Peyer's patch (tissue), 4 donors: ENCODE results near the gene MACROH2A1. TPM values are rescaled to one million over a fixed set of nuclear protein-coding genes. Genes with fewer than 3 reads are reported as not detected.

Experiments used
- DNase-seq, 3 donors: peaks; one replicate each; pipeline ENCODE4 v3.0.0-alpha.2; 2017 to 2019
- H3K27ac ChIP-seq, 4 donors: fragments of 200-600 bp; sonication (generic); one replicate each; pipeline ENCODE4 v1.5.1; 2016 to 2019
- H3K27me3 ChIP-seq, 2 donors: fragments of 200-600 bp; sonication (generic); one replicate each; pipeline ENCODE4 v1.5.1; 2019
- H3K36me3 ChIP-seq, 3 donors: fragments of 200-600 bp; sonication (generic); one replicate each; pipeline ENCODE4 v1.5.1; 2016 to 2019
- H3K4me1 ChIP-seq, 4 donors: fragments of 200-600 bp; sonication (generic); one replicate each; pipeline ENCODE4 v1.5.1; 2016 to 2019
- H3K4me3 ChIP-seq, 4 donors: fragments of 200-600 bp; sonication (generic); 1 replicate in 3 of 4; 2 replicates in 1 of 4; pipeline ENCODE4 v1.5.1; 2016 to 2019; ENCODE audit warnings: mild to moderate bottlenecking in 1 of 4
- H3K9me3 ChIP-seq, 4 donors: fragments of 200-600 bp; sonication (generic); one replicate each; pipeline ENCODE4 v1.5.1; 2016 to 2019; ENCODE audit warnings: mild to moderate bottlenecking in 1 of 4
- POLR2A ChIP-seq, 2 donors: fragments of 450-650 bp; IDR thresholded peaks; one replicate each; pipeline ENCODE4 v1.5.1; 2017; ENCODE audit warnings: antibody characterized with exemption in 2 of 2, mild to moderate bottlenecking in 2 of 2, moderate library complexity in 2 of 2
- total RNA-seq, 4 donors: library from RNA; depleted of rRNA; stranded (reverse); fragments of >200 nt; gene quantifications; one replicate each; pipeline ENCODE4 v1.1.0, GENCODE V29; 2016
- TF ChIP-seq, protein P1 (sequence below), 6 experiments: fragments of 450-650 bp in 4 of 6; fragments of 200-600 bp in 2 of 6; sonication (generic) in 1 of 6; IDR thresholded peaks; one replicate each; pipeline ENCODE4 v1.5.1; 2017 to 2019; ENCODE audit warnings: antibody characterized with exemption in 6 of 6, mild to moderate bottlenecking in 3 of 6, moderate library complexity in 1 of 6

MACROH2A1 gene
- total RNA-seq, 4 donors from 2014 or later: 407 to 489 (median 431) TPM

DNA sequence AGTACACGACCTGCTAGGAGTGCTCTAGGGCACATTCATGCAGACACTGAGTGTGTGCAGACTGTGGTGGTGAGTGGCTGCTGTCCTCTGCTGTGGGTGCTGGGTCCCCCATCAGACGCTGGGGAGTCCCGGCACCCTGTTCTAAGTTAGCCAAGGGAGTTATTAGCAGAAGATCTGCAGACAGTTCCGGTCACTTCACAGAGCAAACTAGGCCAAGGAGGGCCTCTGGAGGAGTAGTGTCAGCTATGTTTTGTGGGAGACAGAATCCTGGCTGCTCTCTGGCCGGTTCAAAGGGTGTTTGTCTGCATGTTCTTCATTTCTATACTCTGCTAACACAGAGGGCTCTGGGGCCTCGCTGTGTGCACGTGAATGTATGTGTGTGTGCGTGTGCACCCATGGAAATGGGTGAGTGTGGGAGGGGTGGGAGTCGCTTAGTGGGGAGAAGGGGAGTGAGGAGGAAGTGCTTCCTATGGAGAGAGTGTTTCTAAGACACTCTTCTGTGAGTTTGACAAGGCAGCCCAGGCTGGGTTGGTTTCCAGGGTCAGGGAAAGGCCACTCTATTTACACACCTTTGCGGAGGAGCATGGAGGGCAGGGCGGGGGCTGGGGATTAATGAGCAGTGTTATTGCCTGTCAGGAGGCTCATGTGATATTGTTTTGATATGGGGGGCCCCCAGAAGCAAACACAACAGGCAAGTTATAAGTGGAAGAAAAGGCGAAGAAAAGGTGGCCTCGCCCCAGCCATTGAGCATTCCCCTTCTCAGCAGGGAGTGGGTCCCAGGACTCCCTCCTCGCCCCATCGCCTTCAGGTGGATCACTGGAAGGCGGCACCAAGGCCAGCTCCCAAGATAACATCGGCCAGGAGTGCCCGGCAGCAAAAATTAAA lies 68.9 kb downstream of the MACROH2A1 start:
- no peak overlapping the region for H3K27ac ChIP-seq
- no peak overlapping the region for H3K4me3 ChIP-seq
- no peaks in the 10 kb centered on the region for H3K9me3 ChIP-seq
- DNase-seq: peak in 1 of 3 donors; percentile 42
- H3K36me3 ChIP-seq: peaks cover 0 to 20% (median 0%) of the 10 kb centered on the region in 3 donors
- H3K4me1 ChIP-seq: no peaks in the 10 kb centered on the region
- TF ChIP-seq, protein P1, sequence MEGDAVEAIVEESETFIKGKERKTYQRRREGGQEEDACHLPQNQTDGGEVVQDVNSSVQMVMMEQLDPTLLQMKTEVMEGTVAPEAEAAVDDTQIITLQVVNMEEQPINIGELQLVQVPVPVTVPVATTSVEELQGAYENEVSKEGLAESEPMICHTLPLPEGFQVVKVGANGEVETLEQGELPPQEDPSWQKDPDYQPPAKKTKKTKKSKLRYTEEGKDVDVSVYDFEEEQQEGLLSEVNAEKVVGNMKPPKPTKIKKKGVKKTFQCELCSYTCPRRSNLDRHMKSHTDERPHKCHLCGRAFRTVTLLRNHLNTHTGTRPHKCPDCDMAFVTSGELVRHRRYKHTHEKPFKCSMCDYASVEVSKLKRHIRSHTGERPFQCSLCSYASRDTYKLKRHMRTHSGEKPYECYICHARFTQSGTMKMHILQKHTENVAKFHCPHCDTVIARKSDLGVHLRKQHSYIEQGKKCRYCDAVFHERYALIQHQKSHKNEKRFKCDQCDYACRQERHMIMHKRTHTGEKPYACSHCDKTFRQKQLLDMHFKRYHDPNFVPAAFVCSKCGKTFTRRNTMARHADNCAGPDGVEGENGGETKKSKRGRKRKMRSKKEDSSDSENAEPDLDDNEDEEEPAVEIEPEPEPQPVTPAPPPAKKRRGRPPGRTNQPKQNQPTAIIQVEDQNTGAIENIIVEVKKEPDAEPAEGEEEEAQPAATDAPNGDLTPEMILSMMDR (IDR thresholded peaks at IDR 0.05): no peak
- TF ChIP-seq POLR2A (IDR thresholded peaks at IDR 0.05): no peak
- H3K27me3 ChIP-seq: no peaks in the 10 kb centered on the region

DNA sequence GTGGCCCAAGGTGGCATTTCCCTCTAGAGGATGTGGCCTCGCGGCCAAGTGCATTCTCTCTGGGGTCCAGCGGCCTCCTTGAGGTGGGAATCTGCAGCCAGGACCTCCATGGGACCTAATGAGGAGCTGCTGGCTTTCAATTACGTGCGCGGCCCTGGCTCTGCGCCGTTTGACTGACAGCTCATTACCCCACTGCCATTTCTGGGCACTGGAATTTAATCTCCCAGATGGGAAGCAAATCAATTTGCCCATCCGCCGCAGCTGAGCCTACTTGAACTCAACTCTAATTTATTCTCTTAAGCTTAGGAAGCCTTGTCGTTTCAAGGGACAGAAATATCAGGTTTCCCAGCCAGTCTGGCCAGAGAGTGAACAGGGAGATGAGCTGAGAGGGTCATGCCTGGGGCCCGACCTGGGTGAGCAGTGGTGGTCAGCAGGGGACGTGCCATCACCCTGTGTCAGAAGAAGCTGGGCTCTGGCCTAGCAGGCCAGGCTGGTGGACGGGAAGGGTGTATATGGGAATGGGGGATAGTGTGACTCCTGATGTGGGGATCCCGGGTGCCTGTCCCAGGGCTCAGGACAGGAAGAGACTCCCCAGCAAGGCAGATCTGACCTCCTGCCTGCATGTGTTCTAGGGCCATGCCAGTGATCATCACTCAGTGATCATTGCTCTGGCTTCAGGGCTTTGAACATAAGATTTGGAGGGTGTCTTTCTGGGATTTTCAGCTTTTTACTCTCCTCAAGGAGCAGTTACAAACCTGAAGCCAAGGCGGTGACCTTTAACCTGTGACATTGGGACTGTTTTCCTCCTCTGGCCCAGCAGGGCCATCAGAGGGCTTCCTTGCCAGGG lies 69.7 kb downstream of the MACROH2A1 start:
- H3K27me3 ChIP-seq: no peaks in the 10 kb centered on the region
- DNase-seq: peak in 1 of 3 donors; percentile 37
- no peak for TF ChIP-seq POLR2A (IDR thresholded peaks at IDR 0.05)
- TF ChIP-seq, protein P1 (IDR thresholded peaks at IDR 0.05): no peak
- no peaks in the 10 kb centered on the region for H3K4me1 ChIP-seq
- peaks cover 0 to 15% (median 0%) of the 10 kb centered on the region in 3 donors for H3K36me3 ChIP-seq
- no peak overlapping the region for H3K27ac ChIP-seq
- H3K4me3 ChIP-seq: no peak overlapping the region
- H3K9me3 ChIP-seq: no peaks in the 10 kb centered on the region

DNA sequence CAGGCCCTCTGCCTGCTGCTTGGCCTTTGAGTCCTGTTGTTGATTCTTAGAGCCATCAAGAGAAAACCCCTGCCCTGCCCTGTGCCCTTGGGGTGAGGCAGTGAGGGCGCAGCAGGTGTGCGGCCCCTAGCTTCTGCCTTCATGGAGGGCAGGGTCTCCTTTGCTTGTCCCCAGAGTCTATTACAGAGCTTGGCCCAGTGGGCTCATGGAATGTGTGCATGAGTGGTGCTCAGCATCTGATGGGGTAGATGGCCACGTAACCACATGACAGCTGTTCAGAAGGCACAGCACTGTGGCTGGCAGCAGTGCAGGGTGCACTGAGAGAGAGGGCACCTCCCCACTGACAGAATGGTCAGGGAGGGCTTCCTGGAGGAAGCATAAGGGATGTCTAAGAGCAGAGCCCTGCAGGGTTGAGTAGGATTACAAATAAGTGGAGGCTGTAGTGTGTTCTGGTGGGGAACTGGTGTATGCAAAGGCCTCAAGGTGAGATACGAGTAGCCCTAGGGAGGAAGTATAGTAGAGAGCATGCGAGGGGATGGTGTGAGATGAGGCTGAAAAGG lies 70.8 kb downstream of the MACROH2A1 start:
- Histone ChIP-seq H3K9me3 (no peaks in the 10 kb centered on the region), H3K27me3 (no peaks in the 10 kb centered on the region), H3K27ac (no peak overlapping the region), H3K4me3 (no peak overlapping the region), H3K36me3 (peaks cover 0 to 6% (median 0%) of the 10 kb centered on the region in 3 donors), H3K4me1 (no peaks in the 10 kb centered on the region)
- peak in 1 of 3 donors; percentile 44 for DNase-seq
- TF ChIP-seq POLR2A (IDR thresholded peaks at IDR 0.05): no peak
- TF ChIP-seq, protein P1 (IDR thresholded peaks at IDR 0.05): no peak

DNA sequence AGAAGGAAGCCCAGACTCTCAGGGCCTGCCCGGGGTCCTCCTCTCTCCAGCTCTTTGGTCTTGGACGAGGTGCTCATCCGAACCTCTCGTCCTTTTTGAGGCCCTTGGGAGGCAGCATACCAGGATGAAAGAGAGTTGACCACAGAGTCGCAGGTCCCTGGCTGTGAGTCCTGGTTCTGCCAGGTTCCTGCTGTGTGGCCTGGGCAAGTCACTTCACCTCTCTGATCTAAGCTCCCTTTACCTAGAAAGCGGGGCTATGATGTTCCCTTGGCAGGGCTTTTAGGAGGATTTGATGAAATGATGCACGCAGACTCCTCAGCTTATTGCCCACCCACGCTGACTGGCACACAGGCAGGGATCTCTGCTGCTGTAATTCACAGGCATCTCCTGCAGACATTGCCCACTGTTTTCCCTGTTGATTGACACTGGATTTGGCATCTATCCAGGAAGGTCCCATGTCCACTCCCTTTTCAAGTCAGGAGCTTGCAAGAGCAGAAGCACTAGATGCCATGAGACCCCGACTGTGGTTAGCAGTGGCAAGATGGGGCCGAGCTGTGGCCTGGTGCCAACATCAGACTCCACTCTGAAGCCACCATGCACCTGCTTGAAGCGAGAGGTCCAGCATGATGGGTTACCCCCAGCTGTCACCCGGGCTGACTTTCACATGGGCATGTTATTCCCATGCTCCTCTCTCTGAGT lies 71.5 kb downstream of the MACROH2A1 start:
- Histone ChIP-seq H3K9me3 (no peaks in the 10 kb centered on the region), H3K36me3 (peaks cover 0 to 6% (median 0%) of the 10 kb centered on the region in 3 donors), H3K4me3 (no peak overlapping the region), H3K4me1 (no peaks in the 10 kb centered on the region), H3K27ac (no peak overlapping the region), H3K27me3 (no peaks in the 10 kb centered on the region)
- DNase-seq: peak in 1 of 3 donors; percentile 34
- TF ChIP-seq, protein P1 (IDR thresholded peaks at IDR 0.05): no peak
- no peak for TF ChIP-seq POLR2A (IDR thresholded peaks at IDR 0.05)
